Measurements from ENCODE around the gene MYO1A. TPM values are rescaled to one million over a fixed set of nuclear protein-coding genes. Genes with fewer than 3 reads are reported as not detected.
"Not testable (repeated sequence)": the region's sequence is repeated elsewhere in the genome, so short reads cannot be mapped to it uniquely, and the experiment has no call there.

MYO1A gene
- total and polyA plus RNA-seq, 8 donors: 0.70 to 97.3 (median 17.4) TPM

GRCh38 chr12:57018906-57019305 lies 31.0 kb downstream of the MYO1A start:
- H3K27ac ChIP-seq: no peak overlapping the region
- WGBS, 5 donors: 76 to 91% (median 80%) methylated on average over 1 of the region's 1 CpG
- intact Hi-C loops (cut with DNase I; ENCODE audit: low total_unique reads): no loop called here

GRCh38 chr12:57018353-57018752 lies 31.6 kb downstream of the MYO1A start:
- H3K4me1 ChIP-seq; DNase-seq; H3K9me3 ChIP-seq; H3K4me3 ChIP-seq; H3K27ac ChIP-seq; H3K36me3 ChIP-seq; intact Hi-C loops (cut with DNase I; ENCODE audit: low total_unique reads): not testable (repeated sequence)
- H3K27me3 ChIP-seq: peaks cover 0 to 31% (median 4%) of the 10 kb centered on the region in 3 donors
- 62 to 73% (median 65%) methylated on average over 5 of the region's 5 CpGs for WGBS, 5 donors

More at GRCh38 chr12:57018906-57019305, 31.0 kb downstream of the MYO1A start:
- Histone ChIP-seq H3K27me3 (peaks cover 0 to 26% (median 4%) of the 10 kb centered on the region in 3 donors), H3K4me1 (peaks cover 0 to 5% (median 0%) of the 10 kb centered on the region in 4 donors), H3K9me3 (no peaks in the 10 kb centered on the region), H3K36me3 (no peaks in the 10 kb centered on the region), H3K4me3 (no peak overlapping the region)
- DNase-seq: no peak
- no peak for TF ChIP-seq POLR2AphosphoS5 (IDR thresholded peaks at IDR 0.05)
- TF ChIP-seq POLR2A (IDR thresholded peaks at IDR 0.05): no peak
- TF ChIP-seq EP300 (IDR thresholded peaks at IDR 0.05): no peak
- no peak for TF ChIP-seq CTCF (IDR thresholded peaks at IDR 0.05)

GRCh38 chr12:57016348-57016747 lies 33.6 kb downstream of the MYO1A start, which contains the start of gene TAC3:
Gene TAC3 (minus strand): TSS chr12:57016529. CDS start chr12:57015797, 732 bp downstream.
- Histone ChIP-seq H3K4me1 (no peaks in the 10 kb centered on the region), H3K36me3 (no peaks in the 10 kb centered on the region), H3K4me3 (no peak within 1 kb of the TSS), H3K9me3 (no peaks in the 10 kb centered on the region), H3K27ac (no peak within 1 kb of the TSS), H3K27me3 (peaks cover 0 to 36% (median 4%) of the 10 kb centered on the region in 3 donors)
- 26 to 56% (median 33%) methylated on average over 6 of the region's 6 CpGs for WGBS, 5 donors
- TF ChIP-seq EP300 (IDR thresholded peaks at IDR 0.05) (no peak), POLR2A (IDR thresholded peaks at IDR 0.05) (no peak), CTCF (IDR thresholded peaks at IDR 0.05) (no peak), POLR2AphosphoS5 (IDR thresholded peaks at IDR 0.05) (no peak)
- intact Hi-C loops (cut with DNase I; ENCODE audit: low total_unique reads): no loop called here
- peak in 1 of 2 donors; percentile 37 for DNase-seq

GRCh38 chr12:57012600-57013465 lies 37.1 kb downstream of the MYO1A start:
- Histone ChIP-seq H3K27ac (no peak overlapping the region), H3K4me1 (peaks cover 0 to 15% (median 5%) of the 10 kb centered on the region in 4 donors), H3K27me3 (peaks cover 0 to 36% (median 4%) of the 10 kb centered on the region in 3 donors), H3K36me3 (no peaks in the 10 kb centered on the region), H3K9me3 (no peaks in the 10 kb centered on the region), H3K4me3 (no peak overlapping the region)
- intact Hi-C loops (cut with DNase I; ENCODE audit: low total_unique reads): no loop called here
- no peak for DNase-seq
- 69 to 80% (median 75%) methylated on average over 6 to 7 of the region's 7 CpGs for WGBS, 5 donors
- TF ChIP-seq POLR2A (IDR thresholded peaks at IDR 0.05) (no peak), CTCF (IDR thresholded peaks at IDR 0.05) (no peak), POLR2AphosphoS5 (IDR thresholded peaks at IDR 0.05) (no peak), EP300 (IDR thresholded peaks at IDR 0.05) (no peak)

Data from stomach (tissue), 9 donors.